ENCODE measurements around the gene MTNR1B.

The MTNR1B gene
- total RNA-seq, result 0 to 0.06 (median 0) reads per million in 18 experiments

DNA sequence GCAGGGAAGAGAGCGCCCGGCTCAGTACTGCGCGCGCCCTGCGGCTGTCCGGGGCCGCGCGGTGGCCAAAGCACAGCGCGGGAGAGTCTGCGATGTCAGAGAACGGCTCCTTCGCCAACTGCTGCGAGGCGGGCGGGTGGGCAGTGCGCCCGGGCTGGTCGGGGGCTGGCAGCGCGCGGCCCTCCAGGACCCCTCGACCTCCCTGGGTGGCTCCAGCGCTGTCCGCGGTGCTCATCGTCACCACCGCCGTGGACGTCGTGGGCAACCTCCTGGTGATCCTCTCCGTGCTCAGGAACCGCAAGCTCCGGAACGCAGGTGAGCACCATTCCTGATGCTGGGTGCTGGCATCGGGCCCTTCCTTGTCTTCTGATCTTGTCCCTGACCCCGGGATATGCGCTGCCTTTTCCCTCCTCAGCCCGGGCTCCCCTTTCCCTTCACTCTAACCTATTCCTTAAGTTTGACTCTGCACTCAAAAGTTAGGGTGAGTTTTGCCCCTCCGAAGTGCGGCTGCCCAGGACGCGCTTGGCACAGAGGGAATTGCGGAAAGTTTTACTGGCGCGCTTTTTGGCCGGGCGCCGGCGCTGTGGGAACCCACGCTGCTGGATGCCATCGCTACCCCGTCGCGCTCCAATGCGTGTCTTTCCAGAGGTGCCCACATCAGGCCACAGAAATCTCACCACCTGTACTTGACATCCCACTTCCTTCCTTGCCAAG lies at the start of gene MTNR1B:
Gene MTNR1B, plus strand, starts transcription at position 18 of the 714 bp plus-strand sequence. Its CDS starts 75 bp downstream, at position 93.
- no peak for DNase-seq

DNA sequence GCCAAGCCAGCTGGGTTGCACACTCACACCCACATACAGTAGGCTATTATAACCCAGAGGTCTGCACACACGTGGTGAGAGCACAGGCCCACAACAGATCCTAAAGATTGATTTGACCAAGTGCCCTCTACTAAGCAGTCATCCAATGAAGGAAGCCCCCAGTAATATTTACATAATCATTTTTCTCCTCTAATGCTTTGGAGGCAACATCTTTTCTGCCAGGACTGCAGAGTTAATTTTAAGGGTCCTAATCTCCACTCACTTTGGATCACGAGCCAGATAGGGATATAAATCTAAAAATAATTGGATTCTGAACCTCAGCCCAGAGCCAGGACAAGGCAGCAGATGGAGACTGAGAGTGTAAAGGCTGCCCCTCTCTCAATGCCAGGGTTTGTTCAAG lies 49.1 kb upstream of the MTNR1B start:
- no peak for DNase-seq

DNA sequence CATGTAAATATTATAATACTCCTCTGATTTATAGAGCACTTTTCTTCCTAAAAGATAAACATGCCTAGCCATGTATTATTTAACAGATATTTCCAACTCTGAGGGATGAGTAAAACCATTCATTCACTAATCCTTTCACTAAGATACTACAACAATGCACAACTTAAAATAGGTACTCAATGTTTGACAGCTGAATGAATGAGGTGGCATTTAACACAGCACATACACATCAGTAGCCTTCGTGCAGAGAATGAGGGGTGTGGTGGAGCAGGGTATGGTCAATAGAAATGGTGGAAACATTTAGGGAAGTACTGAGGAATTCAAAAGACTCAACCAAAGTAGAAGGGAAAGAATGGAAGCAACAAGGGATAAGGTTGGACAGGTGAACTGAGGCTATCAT lies 46.7 kb upstream of the MTNR1B start:
- no peak for DNase-seq

DNA sequence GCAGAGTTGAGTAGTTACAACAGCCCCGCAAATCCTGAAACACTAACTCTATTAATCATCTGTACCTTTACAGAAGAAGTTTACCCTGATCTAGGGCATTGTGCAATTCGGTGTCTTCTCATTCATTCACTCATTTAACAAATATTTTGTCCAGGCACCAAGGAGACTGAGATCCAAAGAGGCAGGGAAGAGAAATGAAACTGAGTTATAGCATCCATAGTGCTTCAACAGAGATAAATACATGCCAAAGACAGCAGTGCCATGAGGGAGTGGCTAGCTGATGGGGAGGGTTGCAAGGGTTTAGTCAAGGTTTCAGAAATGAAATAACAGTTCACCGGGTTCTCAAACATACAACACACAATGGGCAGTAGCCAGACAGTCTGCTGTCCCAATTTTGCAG lies 40.2 kb upstream of the MTNR1B start:
- DNase-seq, result no peak

DNA sequence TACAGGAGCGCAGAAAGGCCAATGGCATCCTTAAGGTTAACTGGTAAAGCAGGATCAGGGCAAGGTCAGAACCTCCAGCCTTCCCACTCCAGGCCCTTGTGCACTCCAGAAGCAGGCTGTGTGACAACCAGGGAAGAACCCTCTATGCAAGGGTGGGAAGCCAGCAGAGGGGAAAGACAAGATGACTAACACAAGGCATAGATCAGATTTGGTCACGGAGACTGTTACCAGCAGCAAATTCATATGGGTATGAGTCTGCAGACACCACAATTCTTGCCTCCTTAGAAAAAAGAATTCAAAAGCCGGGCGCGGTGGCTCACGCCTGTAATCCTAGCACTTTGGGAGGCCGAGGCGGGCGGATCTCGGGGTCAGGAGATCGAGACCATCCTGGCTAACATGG lies 39.8 kb upstream of the MTNR1B start:
- DNase-seq, result no peak

DNA sequence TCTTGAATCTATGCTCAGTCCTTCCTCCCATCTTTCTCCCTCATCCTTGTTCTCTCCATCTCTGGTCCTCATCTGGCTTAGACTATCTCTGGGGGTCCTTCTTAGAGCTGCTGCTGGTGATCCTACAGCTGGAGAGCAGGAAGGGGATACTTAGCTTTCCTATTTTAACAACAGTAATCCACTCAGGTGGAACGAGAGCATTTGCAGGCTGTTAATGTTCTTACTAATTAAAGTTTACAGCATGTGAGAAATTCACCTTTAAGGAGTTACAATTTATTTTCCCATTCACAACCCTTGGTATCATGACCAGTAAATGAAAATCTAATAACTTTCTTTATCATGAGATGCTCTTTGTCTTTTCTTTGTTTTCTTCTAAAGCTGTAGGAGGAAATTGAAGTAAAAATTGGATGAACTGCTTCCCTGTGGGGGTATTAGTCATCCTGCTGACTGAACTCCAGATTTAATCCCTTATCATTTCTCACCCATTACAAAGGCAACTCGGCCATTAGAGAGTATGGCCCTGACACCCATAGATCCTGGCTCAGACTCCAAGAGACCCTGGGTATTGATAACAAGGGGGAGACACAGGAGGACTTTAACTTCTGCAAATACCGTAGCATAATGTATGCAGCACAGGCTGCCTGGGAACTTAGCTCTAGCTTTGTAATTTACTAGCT lies 37.6 kb upstream of the MTNR1B start:
- DNase-seq, result no peak

DNA sequence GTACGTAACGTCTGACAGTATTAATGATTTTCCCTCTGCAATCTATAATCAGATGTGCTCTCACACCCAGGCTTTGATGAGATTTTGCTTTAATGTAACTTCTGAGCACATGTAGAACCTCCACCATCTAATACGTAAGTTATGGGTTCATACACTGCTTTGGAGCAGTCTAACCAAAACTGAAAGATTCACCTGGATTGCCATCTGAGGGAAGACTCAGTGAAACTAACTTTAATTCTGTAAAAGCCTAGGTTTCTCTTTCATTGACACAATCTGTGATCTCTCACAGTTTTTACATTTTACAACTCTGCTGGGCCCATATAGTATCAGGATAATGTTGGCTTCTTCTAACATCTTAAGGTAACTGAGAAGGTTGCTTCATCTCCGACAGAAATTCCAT lies 30.1 kb upstream of the MTNR1B start:
- no peak for DNase-seq

DNA sequence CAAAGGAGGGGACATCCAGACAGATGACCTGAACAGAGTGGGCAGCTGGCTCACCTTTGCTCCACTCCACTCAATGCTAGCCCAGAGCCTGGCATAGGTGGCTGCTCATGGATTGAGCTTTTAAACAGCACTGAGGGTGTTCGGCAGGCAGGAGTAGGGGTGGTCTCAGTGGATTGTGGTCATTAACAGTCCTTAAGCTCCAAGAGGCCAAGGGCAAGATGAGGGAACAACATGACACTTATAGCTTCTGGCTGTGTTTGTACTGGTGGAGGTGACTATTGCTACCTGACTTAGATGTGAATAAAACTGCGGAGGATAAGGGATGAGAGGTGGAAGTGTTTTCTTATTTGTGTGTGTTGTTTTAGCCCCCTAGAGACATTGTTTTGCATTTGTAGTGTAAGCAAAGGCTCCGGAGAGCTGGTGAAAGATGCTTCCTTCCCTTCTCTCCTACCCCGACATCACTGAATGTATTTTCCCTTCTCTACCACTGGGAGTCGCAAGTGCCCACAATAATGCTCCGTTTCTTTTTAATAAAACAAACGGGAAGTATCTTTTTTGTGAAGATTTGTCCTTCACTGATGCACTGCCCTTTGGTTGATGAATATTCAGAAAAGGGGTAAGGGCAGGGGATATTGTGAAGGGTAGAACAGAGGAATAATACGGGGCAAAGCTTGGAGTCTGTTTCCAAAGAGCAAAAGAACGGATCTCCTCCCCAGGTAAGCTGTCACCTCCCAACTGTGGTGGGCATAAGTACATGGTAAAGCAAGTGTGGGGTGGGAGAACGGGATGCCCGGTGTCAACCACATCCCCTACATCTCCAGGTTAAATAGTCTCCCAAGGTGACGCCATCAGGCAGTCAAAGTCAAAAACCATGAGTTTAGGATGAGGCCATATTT lies 27.5 kb upstream of the MTNR1B start:
- DNase-seq, result peak; percentile 54 to 67

DNA sequence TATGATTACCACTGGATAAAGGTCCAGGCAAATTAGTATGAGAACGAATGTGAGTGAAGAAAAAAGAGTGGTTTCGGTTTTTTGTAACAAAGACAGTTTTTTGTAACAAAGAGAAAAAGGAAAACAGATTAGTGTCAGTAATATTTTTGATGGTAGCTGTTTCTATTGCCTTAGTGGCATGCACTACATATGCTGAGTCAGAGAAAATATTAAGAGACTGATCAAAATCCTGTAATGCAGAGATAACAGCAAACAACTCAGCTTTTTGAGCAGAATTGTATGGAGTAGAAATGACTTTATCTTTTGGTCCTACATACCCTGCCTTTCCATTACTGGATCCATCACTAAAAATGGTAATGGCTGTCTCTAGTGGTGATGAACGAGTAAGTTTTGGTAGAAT lies 22.7 kb upstream of the MTNR1B start:
- DNase-seq, result no peak

DNA sequence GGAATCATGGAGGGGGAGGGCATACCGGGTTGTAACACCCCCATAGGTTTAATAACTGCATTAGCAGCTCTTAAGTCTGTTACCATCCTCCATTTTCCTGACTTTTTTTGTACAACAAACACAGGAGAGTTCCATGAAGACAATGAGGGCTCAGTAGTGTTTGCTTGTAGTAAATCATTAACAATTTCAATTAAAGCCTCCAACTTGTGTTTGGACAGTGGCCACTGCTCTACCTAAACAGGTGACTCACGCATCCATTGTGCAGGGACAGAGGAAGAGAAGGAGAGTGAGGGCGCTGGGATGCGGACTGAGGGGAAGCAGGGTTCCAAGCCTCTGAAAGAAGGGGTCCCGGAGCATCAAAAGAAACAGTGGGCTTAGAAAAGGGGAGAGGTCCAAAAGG lies 21.3 kb upstream of the MTNR1B start:
- no peak for DNase-seq

DNA sequence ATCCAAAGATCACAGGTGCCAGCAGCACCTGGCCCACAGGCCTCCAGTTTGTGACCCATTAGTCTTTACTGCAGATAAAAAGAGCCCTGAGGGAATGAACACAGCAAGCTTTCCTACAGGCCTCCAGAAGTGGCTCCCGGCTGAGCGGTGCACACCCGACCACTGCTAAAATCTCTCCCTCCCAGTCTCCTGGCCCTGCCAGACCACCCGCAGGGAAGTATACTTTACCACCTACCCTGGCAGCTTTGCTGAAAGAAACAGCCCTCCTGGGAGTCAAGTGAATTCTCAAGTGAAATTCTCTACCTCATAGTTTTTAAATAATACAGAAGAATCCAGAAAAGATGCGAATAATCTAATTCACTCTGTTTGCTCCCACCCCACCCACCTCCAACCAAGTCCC lies 15.4 kb upstream of the MTNR1B start:
- DNase-seq, result no peak

DNA sequence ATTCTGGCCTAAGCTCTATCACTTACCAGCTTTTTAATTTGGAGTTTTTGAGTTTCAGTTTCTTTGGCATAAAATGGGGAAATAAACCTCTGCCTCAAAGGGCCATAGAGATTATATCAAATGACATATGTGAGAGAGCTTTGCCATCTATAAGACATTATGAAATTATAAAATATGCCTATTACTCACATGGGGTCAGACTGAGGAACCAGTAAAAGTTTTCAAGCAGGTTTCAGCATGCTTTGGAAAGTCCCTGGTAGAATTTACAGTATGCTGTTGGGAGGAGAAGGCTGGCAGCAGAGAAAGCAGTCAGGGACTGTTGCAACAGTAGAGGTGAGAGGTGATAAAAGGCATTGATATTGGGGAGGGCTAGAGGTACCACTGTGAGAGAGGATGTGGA lies 13.6 kb upstream of the MTNR1B start:
- DNase-seq, result no peak

DNA sequence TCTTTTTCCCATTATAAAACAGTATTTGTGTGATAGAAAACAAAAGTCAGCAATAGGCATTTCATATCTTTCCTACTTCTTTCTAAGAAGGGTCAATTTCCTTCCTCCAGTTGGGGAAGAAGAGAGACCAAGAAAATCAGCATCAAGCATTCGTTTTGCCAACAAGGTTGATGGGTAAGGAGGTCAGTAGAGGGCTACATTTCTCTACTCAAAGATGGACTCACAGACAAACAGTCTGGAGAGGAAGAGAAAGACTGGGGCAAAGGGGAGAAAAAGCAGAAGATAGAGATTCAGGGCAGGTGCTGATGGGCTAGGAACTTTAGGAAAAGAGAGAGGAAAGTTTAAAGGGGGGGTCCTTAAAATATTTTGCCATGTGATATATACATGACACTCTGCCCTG lies 8.6 kb upstream of the MTNR1B start:
- DNase-seq, result no peak

DNA sequence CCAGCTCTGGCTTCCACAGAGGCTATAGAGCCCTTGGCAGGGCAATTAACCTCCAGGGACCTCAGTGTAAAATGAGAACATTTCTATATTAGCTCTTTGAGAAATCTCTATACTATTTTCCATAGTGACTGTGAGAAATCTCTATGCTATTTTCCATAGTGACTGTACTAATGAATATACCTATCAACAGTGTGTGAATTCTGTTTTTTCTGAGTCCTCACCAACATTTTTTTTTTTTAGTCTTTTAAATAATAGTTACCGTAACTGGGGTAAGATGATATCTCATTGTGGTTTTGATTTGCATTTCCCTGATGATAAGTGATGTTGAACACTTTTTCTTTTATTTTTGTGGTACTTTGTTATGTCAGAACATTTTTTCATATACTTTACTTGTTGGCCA lies 7.0 kb upstream of the MTNR1B start:
- no peak for DNase-seq

DNA sequence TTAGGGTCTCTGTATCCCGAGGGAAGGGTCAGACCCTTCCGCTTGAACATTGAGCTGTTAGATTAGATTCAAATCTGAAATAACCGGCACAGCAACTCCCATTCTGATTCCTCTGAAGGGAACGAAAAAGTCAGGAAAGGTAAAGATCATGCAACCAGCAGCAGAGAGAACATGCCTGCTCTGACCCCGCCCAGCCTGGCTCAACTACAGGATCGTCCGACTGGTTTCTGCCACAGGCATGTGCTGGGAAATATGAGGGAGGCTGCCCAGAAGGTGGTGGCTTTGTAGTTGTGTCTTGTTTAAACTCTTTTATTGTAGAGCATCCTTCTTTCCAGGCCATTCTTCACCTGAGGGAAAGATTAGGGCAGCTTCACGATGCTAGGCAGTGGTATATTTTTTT lies 5.0 kb upstream of the MTNR1B start:
- no peak for DNase-seq

DNA sequence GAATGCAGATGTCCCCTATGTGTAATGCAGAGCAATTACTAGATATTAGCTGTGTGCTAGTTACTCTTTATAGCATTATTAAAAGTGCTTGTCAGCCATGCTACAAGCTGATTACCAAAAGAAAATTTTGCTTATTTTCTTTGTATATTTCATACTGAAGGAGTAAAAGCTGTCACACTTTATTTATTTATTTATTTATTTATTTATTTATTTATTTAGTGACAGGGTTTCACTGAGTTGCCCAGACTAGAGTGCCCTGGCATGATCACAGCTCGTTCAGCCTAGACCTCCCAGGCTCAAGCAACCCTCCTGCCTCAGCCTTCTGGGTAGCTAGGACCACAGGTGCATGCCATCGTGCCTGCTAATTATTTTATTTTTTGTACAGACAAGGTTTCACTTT lies 4.3 kb upstream of the MTNR1B start:
- DNase-seq, result no peak

DNA sequence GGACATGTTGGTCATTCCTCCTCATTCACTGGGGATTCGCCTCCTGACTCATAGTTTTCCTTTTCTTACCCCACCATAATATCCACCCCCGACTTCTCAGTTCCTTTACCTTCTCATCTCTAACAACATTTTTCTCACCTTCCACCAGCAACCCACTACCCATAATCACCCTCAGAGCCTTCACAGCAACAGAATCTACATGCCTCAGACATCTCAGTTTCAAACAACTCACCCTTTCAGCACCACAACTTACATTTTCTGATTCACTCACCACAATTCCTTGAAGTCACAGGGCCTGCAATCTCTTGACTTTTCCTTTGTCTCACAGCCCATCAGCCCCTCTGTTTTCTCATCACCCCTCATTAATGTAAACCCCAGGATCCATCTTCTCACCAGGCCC lies 2.3 kb upstream of the MTNR1B start:
- no peak for DNase-seq

DNA sequence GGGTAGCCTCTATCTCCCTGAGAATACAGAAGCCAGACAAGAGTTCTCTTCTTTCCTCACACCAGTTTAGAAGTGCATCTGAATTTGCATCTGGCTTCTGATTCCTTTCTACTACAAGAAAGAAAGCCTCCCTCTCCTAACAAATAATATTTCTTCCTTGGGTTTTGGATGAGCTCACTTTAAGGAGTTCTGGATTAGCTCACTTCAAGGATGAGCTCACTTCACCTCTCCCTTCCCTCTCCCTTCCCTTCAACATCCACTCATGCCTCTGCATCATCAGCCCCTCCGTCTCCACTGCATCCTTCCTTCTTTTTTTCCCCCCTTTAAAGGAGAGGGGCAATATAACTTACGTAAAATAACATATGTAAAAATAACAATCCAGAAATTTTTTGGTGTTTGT lies 1.6 kb upstream of the MTNR1B start:
- no peak for DNase-seq

DNA sequence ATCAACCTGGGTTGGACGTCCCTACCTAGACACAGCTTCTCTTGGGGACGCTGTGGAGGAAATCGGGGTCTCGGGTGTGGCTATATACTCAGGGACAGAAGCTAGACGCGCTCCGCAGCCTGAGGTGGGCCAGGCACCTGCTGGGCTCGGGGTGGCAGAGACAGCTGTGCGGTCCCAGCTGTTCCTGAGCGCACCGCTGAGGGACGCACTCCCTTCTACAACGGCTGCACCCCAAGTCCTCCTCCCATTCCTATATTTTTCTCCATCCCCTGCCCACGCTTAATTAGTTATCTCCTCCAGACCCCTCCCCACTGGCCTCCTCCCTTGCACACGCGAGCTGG lies 188 bp upstream of the MTNR1B start:
- no peak for DNase-seq

DNA sequence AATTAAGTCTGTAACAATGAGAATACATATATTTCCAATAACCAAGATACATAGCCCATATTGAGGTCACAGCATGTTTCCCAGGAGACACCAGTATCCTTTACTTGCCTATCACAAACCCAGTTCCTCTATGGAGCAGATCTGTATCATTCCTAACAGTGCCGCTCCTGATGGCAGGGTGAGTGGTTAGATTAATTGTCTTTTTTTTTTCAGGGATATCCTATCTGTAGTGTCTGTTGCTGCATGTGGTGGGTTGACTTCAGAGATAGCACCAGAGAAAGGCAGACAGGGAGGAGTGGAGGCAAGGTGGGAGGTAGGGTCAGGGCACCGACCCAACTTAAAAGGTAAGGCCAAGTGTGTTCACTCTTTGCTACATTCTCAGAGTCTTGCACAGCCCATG lies 2.8 kb downstream of the MTNR1B start:
- no peak for DNase-seq

DNA sequence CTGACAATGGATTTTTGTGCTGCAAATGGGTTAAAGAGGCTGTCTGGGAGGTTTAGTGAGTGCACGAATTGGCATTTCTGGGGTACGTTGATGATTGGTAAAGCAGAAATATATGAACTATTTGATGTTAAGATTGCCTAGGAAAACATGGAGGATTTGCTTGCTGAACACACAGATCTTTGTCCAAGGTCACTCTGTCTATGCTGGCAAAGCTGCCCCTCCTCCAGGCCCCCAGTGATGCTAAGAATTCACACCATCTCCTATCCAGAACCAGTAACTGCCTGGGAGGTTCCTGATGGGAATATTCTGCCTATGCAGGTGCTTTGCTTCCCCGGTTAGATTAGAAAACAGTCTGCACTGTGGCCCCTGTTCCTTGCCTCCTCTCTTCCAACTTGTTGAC lies 5.8 kb downstream of the MTNR1B start:
- DNase-seq, result no peak

DNA sequence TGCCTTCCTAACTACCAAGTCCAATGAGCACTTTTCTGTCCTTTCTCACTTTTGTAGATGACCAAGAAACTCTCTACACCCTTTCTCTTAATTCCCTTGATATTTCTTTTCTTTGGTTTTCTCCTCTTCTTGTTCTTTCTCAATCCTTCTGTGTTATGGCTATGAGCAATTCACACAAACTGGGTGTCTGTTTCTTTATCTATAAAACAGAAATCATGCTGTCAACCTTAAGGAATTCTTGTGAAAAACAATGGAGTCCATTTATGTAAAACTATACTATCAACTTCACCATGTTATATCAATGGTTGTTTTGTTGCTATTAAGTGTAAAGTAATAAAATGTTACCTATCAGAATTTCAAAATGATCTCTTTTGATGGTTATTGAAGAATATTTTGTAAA lies 7.2 kb downstream of the MTNR1B start:
- no peak for DNase-seq

DNA sequence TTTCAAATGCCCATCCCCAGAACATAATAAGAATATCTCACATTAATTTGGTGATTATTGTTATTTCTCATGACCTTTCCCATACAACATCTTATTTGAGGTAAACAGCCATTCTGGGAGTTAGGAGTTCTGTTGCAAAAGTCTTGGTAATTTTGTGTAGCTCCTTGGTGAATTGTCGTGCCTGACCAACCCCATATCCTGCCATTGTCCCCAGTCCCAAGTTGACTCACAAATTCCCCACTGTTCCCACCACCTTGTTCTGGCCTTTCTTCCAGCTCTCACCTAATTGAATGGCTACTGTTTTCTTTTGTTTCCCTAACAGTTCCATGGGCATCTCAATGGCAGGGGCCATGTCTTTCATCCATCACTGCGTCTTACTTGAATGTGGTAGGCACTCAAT lies 8.0 kb downstream of the MTNR1B start:
- no peak for DNase-seq
